SH-SY5Y (cell line): ENCODE measurements around the gene CAMK1G.

Source experiments
- GATA2 ChIP-seq: IDR thresholded peaks from 2 replicates; pipeline ENCODE4 v1.6.1; 2011; ENCODE audit warnings: mild to moderate bottlenecking, low read depth, low read length
- GATA3 ChIP-seq: IDR thresholded peaks from 2 replicates; pipeline ENCODE4 v1.6.1; 2011; ENCODE audit warnings: low read depth, mild to moderate bottlenecking, low read length, moderate library complexity

DNA sequence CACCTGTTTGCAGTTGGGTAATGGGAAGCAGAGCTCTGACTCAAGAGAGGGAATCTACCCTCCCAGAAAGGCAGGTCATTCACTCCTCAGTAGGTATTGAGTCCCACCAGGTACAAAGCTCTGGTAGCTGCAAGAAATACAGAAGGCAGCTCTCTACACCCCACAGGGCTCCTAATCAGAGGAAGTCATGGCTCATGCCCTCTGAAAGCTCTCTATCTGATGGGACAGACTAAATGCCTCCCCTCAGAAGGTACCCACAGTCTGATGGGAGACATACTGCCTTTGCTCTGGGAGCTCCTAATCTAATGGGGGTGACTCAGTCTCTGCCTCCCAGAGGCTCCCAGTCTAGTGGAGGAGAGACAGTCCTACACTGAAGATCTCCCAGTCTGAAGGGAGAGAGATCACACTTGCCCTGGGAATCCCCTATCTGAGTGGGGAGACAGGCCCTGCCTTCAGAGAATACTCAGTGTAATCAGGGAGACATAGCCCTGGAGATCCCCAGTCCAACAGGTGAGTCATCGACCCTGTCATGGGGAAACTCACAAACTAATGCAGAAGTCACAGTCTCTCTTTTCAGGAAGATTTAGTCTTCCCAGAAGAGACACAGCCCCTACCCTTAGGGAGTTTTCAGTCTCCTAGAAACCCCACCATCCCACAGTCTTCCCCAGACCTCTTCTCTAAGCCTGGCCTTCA lies 23.7 kb downstream of the CAMK1G start:
- no peak for TF ChIP-seq GATA3
- TF ChIP-seq GATA2: no peak
